GM21515 (cell line): Measurements from ENCODE around the gene RPS23.

ENCODE experiments used
- ATAC-seq: cut with Tn5 transposase; IDR thresholded peaks from one replicate; pipeline ENCODE4 v1.9.1; 2021; ENCODE audit not compliant: unreplicated experiment

Gene RPS23

GRCh38 chr5:82277987-82278710, at the start of gene RPS23:
Gene RPS23 (minus strand): TSS chr5:82278354. CDS start chr5:82278323, 31 bp downstream.
- peak; percentile 96 for ATAC-seq

- ATAC-seq, result no peak
Measured at GRCh38 chr5:82327941-82328340, 49.8 kb upstream of the RPS23 start.

GRCh38 chr5:82325996-82326395, 47.8 kb upstream of the RPS23 start:
- no peak for ATAC-seq

GRCh38 chr5:82325155-82325554, 47.0 kb upstream of the RPS23 start:
- no peak for ATAC-seq

- ATAC-seq, result no peak
Measured at GRCh38 chr5:82320966-82321365, 42.8 kb upstream of the RPS23 start.

- no peak for ATAC-seq
Measured at GRCh38 chr5:82319651-82320376, 41.7 kb upstream of the RPS23 start.

- ATAC-seq, result no peak
Measured at GRCh38 chr5:82319192-82319591, 41.0 kb upstream of the RPS23 start.

- no peak for ATAC-seq
Measured at GRCh38 chr5:82314964-82315758, 37.0 kb upstream of the RPS23 start.

GRCh38 chr5:82313016-82313415, 34.9 kb upstream of the RPS23 start:
- ATAC-seq, result no peak

GRCh38 chr5:82312373-82312856, 34.3 kb upstream of the RPS23 start:
- no peak for ATAC-seq

GRCh38 chr5:82309091-82309531, 31.0 kb upstream of the RPS23 start:
- no peak for ATAC-seq

- no peak for ATAC-seq
Measured at GRCh38 chr5:82308416-82308815, 30.3 kb upstream of the RPS23 start.

GRCh38 chr5:82307451-82307850, 29.3 kb upstream of the RPS23 start:
- no peak for ATAC-seq

GRCh38 chr5:82306151-82306550, 28.0 kb upstream of the RPS23 start:
- no peak for ATAC-seq

- ATAC-seq, result no peak
Measured at GRCh38 chr5:82301190-82301589, 23.0 kb upstream of the RPS23 start.

- ATAC-seq, result no peak
Measured at GRCh38 chr5:82298668-82299067, 20.5 kb upstream of the RPS23 start.

GRCh38 chr5:82297711-82298110, 19.6 kb upstream of the RPS23 start:
- ATAC-seq, result no peak

- ATAC-seq, result no peak
Measured at GRCh38 chr5:82296929-82297328, 18.8 kb upstream of the RPS23 start.

GRCh38 chr5:82295959-82296531, 17.9 kb upstream of the RPS23 start:
- ATAC-seq, result no peak

- no peak for ATAC-seq
Measured at GRCh38 chr5:82295144-82295543, 17.0 kb upstream of the RPS23 start.

GRCh38 chr5:82291420-82291819, 13.3 kb upstream of the RPS23 start:
- no peak for ATAC-seq
